Endothelial cell of umbilical vein (primary cell): ENCODE results near the gene MBL2. TPM values are rescaled to one million over a fixed set of nuclear protein-coding genes. Genes with fewer than 3 reads are reported as not detected.

Experiments used
- BruUV-seq: library from RNA; stranded (reverse); fragments of 400-500 nt; replicated peaks from 2 replicates; lab custom pipeline; 2021; lab: Mats Ljungman, UMichigan
- CTCF ChIA-PET: fragments of 300-600, 350-600 bp; sonication (Branson Sonifier 250); formaldehyde crosslinking; loops from one replicate; lab custom pipeline; 2021; ENCODE audit warnings: antibody characterized with exemption, inconsistent platforms; lab: Charles Lee
- POLR2A ChIA-PET: fragments of 300-600, 350-600 bp; sonication (Branson Sonifier 250); formaldehyde crosslinking; loops from one replicate; lab custom pipeline; 2021; ENCODE audit warnings: antibody characterized with exemption, inconsistent platforms; lab: Charles Lee
- DNase-seq: peaks from one replicate; pipeline ENCODE4 v3.0.0-alpha.2; 2011; ENCODE audit warnings: low read depth, low spot score
- FAIRE-seq: peaks from 2 replicates; lab custom pipeline; 2011; peaks lifted over from hg19 to GRCh38; lab: Jason Lieb, UNC
- H2AFZ ChIP-seq: 2 replicates; pipeline ENCODE4 v1.6.0; 2012; ENCODE audit warnings: low read depth, low read length, control low read depth, inconsistent platforms
- H3K27ac ChIP-seq: 2 replicates; pipeline ENCODE4 v1.5.1; 2011; ENCODE audit warnings: low read depth, mild to moderate bottlenecking, control low read depth, low read length, moderate library complexity; ENCODE audit not compliant: insufficient read depth
- H3K27me3 ChIP-seq, 2 experiments: 2 replicates each; pipeline versions ENCODE4 v1.6.0 to v1.6.1; 2011; ENCODE audit warnings: low read length in 2 of 2, mixed read lengths in 1 of 2; ENCODE audit not compliant: control insufficient read depth in 2 of 2, insufficient read depth in 2 of 2
- H3K36me3 ChIP-seq, 2 experiments: 2 replicates in 1 of 2; 3 replicates in 1 of 2; pipeline ENCODE4 v1.5.1; 2011; ENCODE audit warnings: low read length in 2 of 2, mild to moderate bottlenecking in 1 of 2, moderate library complexity in 1 of 2; ENCODE audit not compliant: control insufficient read depth in 2 of 2, insufficient read depth in 2 of 2; ENCODE audit errors: extremely low read depth in 1 of 2
- H3K4me1 ChIP-seq: 3 replicates; pipeline ENCODE4 v1.5.1; 2011; ENCODE audit warnings: mild to moderate bottlenecking, low read length; ENCODE audit not compliant: control insufficient read depth, insufficient read depth; ENCODE audit errors: extremely low read depth
- H3K4me2 ChIP-seq: 2 replicates; pipeline ENCODE4 v1.6.1; 2011; ENCODE audit warnings: low read length, control low read depth, mixed read lengths; ENCODE audit not compliant: insufficient read depth
- H3K4me3 ChIP-seq, 3 experiments: fragments of 200-600 bp in 1 of 3; sonication (generic), shearing (Covaris generic) in 1 of 3; replicated peaks in 1 of 3; 2 replicates each; pipeline ENCODE4 v1.5.1; 2011 to 2016; ENCODE audit warnings: control low read depth in 3 of 3, low read length in 3 of 3, mild to moderate bottlenecking in 2 of 3, inconsistent platforms in 1 of 3, low read depth in 1 of 3, moderate library complexity in 1 of 3; ENCODE audit not compliant: insufficient read depth in 1 of 3
- H3K79me2 ChIP-seq: 2 replicates; pipeline ENCODE4 v1.6.0; 2012; ENCODE audit warnings: low read length, inconsistent platforms; ENCODE audit not compliant: control insufficient read depth, insufficient read depth
- H3K9ac ChIP-seq: replicated peaks from 2 replicates; pipeline ENCODE3; 2011; ENCODE audit warnings: low read length, control low read depth; ENCODE audit not compliant: insufficient read depth; ENCODE audit errors: extremely low read depth
- H3K9me1 ChIP-seq: replicated peaks from 3 replicates; pipeline ENCODE4 v1.6.0; 2011; ENCODE audit warnings: mild to moderate bottlenecking, low read length; ENCODE audit not compliant: control insufficient read depth, insufficient read depth; ENCODE audit errors: extremely low read depth
- H3K9me3 ChIP-seq: replicated peaks from 2 replicates; pipeline ENCODE4 v1.5.1; 2012; ENCODE audit warnings: low read length, inconsistent platforms; ENCODE audit not compliant: control insufficient read depth, insufficient read depth
- H4K20me1 ChIP-seq: replicated peaks from 2 replicates; pipeline ENCODE3; 2011; ENCODE audit warnings: mild to moderate bottlenecking, low read length; ENCODE audit not compliant: control insufficient read depth, insufficient read depth; ENCODE audit errors: extremely low read depth
- CTCF ChIP-seq, 2 donors: IDR thresholded peaks; 1 replicate in 1 of 2; 2 replicates in 1 of 2; pipeline ENCODE4 v1.5.1; 2011; ENCODE audit warnings: low read length in 2 of 2, mild to moderate bottlenecking in 2 of 2, moderate library complexity in 2 of 2, control low read depth in 1 of 2, inconsistent platforms in 1 of 2, low read depth in 1 of 2; ENCODE audit not compliant: insufficient read depth in 1 of 2; ENCODE audit errors: extremely low read depth in 1 of 2
- EZH2 ChIP-seq: IDR thresholded peaks from 2 replicates; pipeline ENCODE4 v1.6.1; 2012; ENCODE audit warnings: borderline replicate concordance, low read depth, mild to moderate bottlenecking, moderate library complexity, low read length, inconsistent platforms; ENCODE audit not compliant: severe bottlenecking
- FOS ChIP-seq: IDR thresholded peaks from 2 replicates; pipeline ENCODE4 v1.6.1; 2011; ENCODE audit warnings: mild to moderate bottlenecking, low read length, moderate library complexity, borderline replicate concordance; ENCODE audit not compliant: insufficient read depth
- GATA2 ChIP-seq: IDR thresholded peaks from 2 replicates; pipeline ENCODE4 v1.7.0; 2011; ENCODE audit warnings: low read depth, mild to moderate bottlenecking, moderate library complexity, mixed read lengths, low read length; ENCODE audit not compliant: insufficient read length, insufficient read depth
- JUN ChIP-seq: IDR thresholded peaks from 2 replicates; pipeline ENCODE4 v1.6.1; 2011; ENCODE audit warnings: borderline replicate concordance, low read depth; ENCODE audit not compliant: insufficient read length, insufficient read depth
- MAX ChIP-seq: IDR thresholded peaks from 2 replicates; pipeline ENCODE4 v1.6.1; 2011; ENCODE audit not compliant: insufficient read depth, insufficient read length
- MYC ChIP-seq: IDR thresholded peaks from one replicate; pipeline ENCODE4 v1.6.1; 2011; ENCODE audit warnings: mild to moderate bottlenecking, low read depth, low read length
- POLR2A ChIP-seq: IDR thresholded peaks from 2 replicates; pipeline ENCODE4 v1.6.1; 2012; ENCODE audit warnings: low read depth, mild to moderate bottlenecking, control low read depth, low read length
- POLR2AphosphoS5 ChIP-seq: IDR thresholded peaks from 2 replicates; pipeline ENCODE4 v1.6.1; 2012; ENCODE audit warnings: low read depth, mild to moderate bottlenecking, control low read depth, low read length, moderate library complexity; ENCODE audit not compliant: insufficient read depth
- dilution Hi-C: fragments of 300-500 bp; cut with MboI; formaldehyde crosslinking; loops from one replicate; pipeline ENCODE4 v1.15.0; 2019; ENCODE audit warnings: low sequenced_read_pairs; ENCODE audit not compliant: extremely low pct_ligation_motif_present
- intact Hi-C: fragments of 100-400 bp; cut with micrococcal nuclease; formaldehyde crosslinking; loops from one replicate; pipeline ENCODE4 v1.10.0; 2022
- polyA plus RNA-seq, 4 experiments: library from polyadenylated mRNA; depleted of rRNA in 3 of 4; stranded (reverse) in 3 of 4; unstranded in 1 of 4; fragments of >200 nt; gene quantifications; 2 replicates each; pipeline versions ENCODE4 v1.2.1 to v1.2.3, GENCODE V29; 2011 to 2012; ENCODE audit warnings: missing spikeins in 1 of 4
- total RNA-seq: library from RNA; stranded (reverse); gene quantifications from 2 replicates; pipeline ENCODE4 v1.2.3, GENCODE V29; 2021

Gene MBL2
- total and polyA plus RNA-seq, 2 donors (not counting 3 experiments of a cell fraction or from before 2014, with no cell fraction given): not detected

- Histone ChIP-seq H3K4me1 (no peaks in the 10 kb centered on the region), H3K36me3 (no peaks in the 10 kb centered on the region), H2AFZ (no peak overlapping the region), H3K9me1 (no peaks in the 10 kb centered on the region), H3K4me2 (no peak overlapping the region), H3K79me2 (no peaks in the 10 kb centered on the region), H3K27me3 (peaks cover 2 to 6% of the 10 kb centered on the region in 2 experiments), H3K9me3 (no peaks in the 10 kb centered on the region), H3K27ac (no peak overlapping the region), H3K4me3 (no peak overlapping the region), H4K20me1 (no peaks in the 10 kb centered on the region), H3K9ac (no peak overlapping the region)
- no TSS peak for BruUV-seq
- no peak for TF ChIP-seq POLR2A
- TF ChIP-seq MYC: no peak
- no peak for TF ChIP-seq POLR2AphosphoS5
- TF ChIP-seq CTCF (IDR thresholded peaks at IDR 0.05; ENCODE audit: extremely low read depth in 1 of 2, insufficient read depth in 1 of 2, low read depth in 1 of 2, low read length in 2 of 2): no peak
- no peak for TF ChIP-seq FOS
- no peak for TF ChIP-seq MAX
- TF ChIP-seq JUN: no peak
- no peak for TF ChIP-seq EZH2
- no peak for TF ChIP-seq GATA2
- FAIRE-seq (no peak), DNase-seq (no peak)
- dilution Hi-C loops: no loop called here
- POLR2A ChIA-PET: no interaction called here
- intact Hi-C loops: no loop called here
- CTCF ChIA-PET: no interaction called here
Observed at GRCh38 chr10:52805414-52806285, 33.1 kb upstream of the MBL2 start.
